AG04450 (cell line): ENCODE results near the gene TDRD9. TPM values are rescaled to one million over a fixed set of nuclear protein-coding genes. Genes with fewer than 3 reads are reported as not detected.

Experiments
- CTCF ChIA-PET: fragments of 300-600, 350-600 bp; formaldehyde crosslinking; extraction: SDS; loops from one replicate; lab custom pipeline; 2022; ENCODE audit warnings: antibody characterized with exemption, inconsistent platforms; lab: Charles Lee
- POLR2A ChIA-PET: fragments of 350-600 bp; formaldehyde crosslinking; extraction: SDS; loops from one replicate; lab custom pipeline; 2021; ENCODE audit warnings: antibody characterized with exemption, inconsistent platforms; lab: Yijun Ruan, JAX
- DNase-seq: peaks from one replicate; pipeline ENCODE4 v3.0.0-alpha.2; 2011; ENCODE audit warnings: low read depth, low spot score
- H3K27ac ChIP-seq: one replicate; pipeline ENCODE4 v1.5.1; 2012; ENCODE audit warnings: low read depth, low read length, control low read depth
- H3K27me3 ChIP-seq: one replicate; pipeline ENCODE4 v1.6.0; 2012; ENCODE audit warnings: low read length; ENCODE audit not compliant: control insufficient read depth, insufficient read depth
- H3K4me3 ChIP-seq: 2 replicates; pipeline ENCODE4 v1.5.1; 2011; ENCODE audit warnings: mild to moderate bottlenecking, low read depth, low read length, control low read depth
- H3K9me3 ChIP-seq: 2 replicates; pipeline ENCODE4 v1.5.1; 2012; ENCODE audit warnings: low read length; ENCODE audit not compliant: control insufficient read depth, insufficient read depth
- CTCF ChIP-seq: IDR thresholded peaks from 2 replicates; pipeline ENCODE4 v1.5.1; 2011; ENCODE audit warnings: low read depth, low read length, control low read depth, inconsistent platforms
- polyA plus RNA-seq: library from polyadenylated mRNA; depleted of rRNA; stranded (reverse); fragments of >200 nt; gene quantifications from 2 replicates; pipeline ENCODE4 v1.2.3, GENCODE V29; 2011; rRNA removed
- small RNA-seq: library from RNA; depleted of rRNA; stranded (forward); fragments of <200 nt; gene quantifications from one replicate; pipeline ENCODE3, GENCODE V24; 2012; ENCODE audit warnings: low read depth; ENCODE audit not compliant: insufficient read length

Gene TDRD9
- polyA plus RNA-seq, 1 experiment: 0.05 TPM

- H3K27ac ChIP-seq: no peak overlapping the region
- no peak for DNase-seq
- H3K4me3 ChIP-seq: no peak overlapping the region
- no peaks in the 10 kb centered on the region; the same call in 1 of the 2 replicates for H3K9me3 ChIP-seq
- no peak for TF ChIP-seq CTCF
- H3K27me3 ChIP-seq: no peaks in the 10 kb centered on the region
- POLR2A ChIA-PET: no interaction called here
- CTCF ChIA-PET: no interaction called here
Observed at GRCh38 chr14:104100171-104101085, 172.2 kb downstream of the TDRD9 start.

- no peaks in the 10 kb centered on the region for H3K27me3 ChIP-seq
- no peak for TF ChIP-seq CTCF
- H3K27ac ChIP-seq: no peak overlapping the region
- H3K4me3 ChIP-seq: no peak overlapping the region
- CTCF ChIA-PET: no interaction called here
- DNase-seq: no peak
- H3K9me3 ChIP-seq: no peaks in the 10 kb centered on the region; the same call in 1 of the 2 replicates
- POLR2A ChIA-PET: no interaction called here
Observed at GRCh38 chr14:104101086-104101621, 172.9 kb downstream of the TDRD9 start.

GRCh38 chr14:104101651-104102281 lies 173.5 kb downstream of the TDRD9 start:
- no peaks in the 10 kb centered on the region; the same call in 1 of the 2 replicates for H3K9me3 ChIP-seq
- POLR2A ChIA-PET: no interaction called here
- TF ChIP-seq CTCF: no peak
- H3K4me3 ChIP-seq: no peak overlapping the region
- no peaks in the 10 kb centered on the region for H3K27me3 ChIP-seq
- CTCF ChIA-PET: no interaction called here
- H3K27ac ChIP-seq: no peak overlapping the region
- no peak for DNase-seq

Small RNA genes within 50 kb of the gene (small RNA-seq; reads per million reads assigned to genes)
- gene RN7SL634P: not detected

Other genes with a start within 250 kb of the TDRD9 start
- gene XRCC3, start 213.0 kb upstream of the TDRD9 start, polyA plus RNA-seq: 4.3 and 4.8 TPM in 2 replicates
- gene ZFYVE21, start 212.6 kb upstream of the TDRD9 start, polyA plus RNA-seq: 77.5 and 78.6 TPM in 2 replicates
- 0.52 and 0.62 TPM in 2 replicates for gene PPP1R13B, start 80.9 kb upstream of the TDRD9 start, polyA plus RNA-seq
- not detected in 2 replicates for gene RD3L, start 14.1 kb downstream of the TDRD9 start, polyA plus RNA-seq
- gene ASPG, start 157.2 kb downstream of the TDRD9 start, polyA plus RNA-seq: not detected in 2 replicates
- not detected in 2 replicates for gene KIF26A, start 210.1 kb downstream of the TDRD9 start, polyA plus RNA-seq